Neural crest cell (in vitro differentiated cells): ENCODE measurements around the gene GDAP1L1. TPM values are rescaled to one million over a fixed set of nuclear protein-coding genes. Genes with fewer than 3 reads are reported as not detected.
"Not testable (repeated sequence)": the region's sequence is repeated elsewhere in the genome, so short reads cannot be mapped to it uniquely, and the experiment has no call there.

ENCODE experiments used
- DNase-seq: peaks from one replicate; pipeline ENCODE4 v3.0.0; 2021; ENCODE audit warnings: low read depth, mixed read lengths, low spot score
- H3K27ac Mint-ChIP-seq: one replicate; pipeline ENCODE4 v1.8.0; 2021; ENCODE audit warnings: mild to moderate bottlenecking, mixed read lengths; ENCODE audit not compliant: unreplicated experiment
- H3K27me3 Mint-ChIP-seq: 2 replicates; pipeline ENCODE4 v1.8.0; 2021; ENCODE audit warnings: low read depth, mild to moderate bottlenecking, mixed read lengths
- H3K36me3 Mint-ChIP-seq: 2 replicates; pipeline ENCODE4 v1.8.0; 2021; ENCODE audit warnings: low read depth, mild to moderate bottlenecking, mixed read lengths
- H3K4me1 Mint-ChIP-seq: 2 replicates; pipeline ENCODE4 v1.8.0; 2021; ENCODE audit warnings: mixed read lengths
- H3K4me3 Mint-ChIP-seq: one replicate; pipeline ENCODE4 v1.8.0; 2021; ENCODE audit warnings: mild to moderate bottlenecking, mixed read lengths
- H3K9me3 Mint-ChIP-seq: 2 replicates; pipeline ENCODE4 v1.8.0; 2021; ENCODE audit warnings: mixed read lengths
- total RNA-seq: library from RNA; stranded (reverse); gene quantifications from 2 replicates; pipeline ENCODE4 v1.2.1, GENCODE V29; 2021
- TF ChIP-seq, protein P1 (sequence below): fragments of 200-600 bp; sonication (generic); conservative IDR thresholded peaks from 2 replicates; pipeline ENCODE4 v1.5.0; 2021; ENCODE audit warnings: antibody characterized with exemption, mild to moderate bottlenecking

The GDAP1L1 gene
- total RNA-seq, 1 donor from 2014 or later = 10.9 TPM

GRCh38 chr20:44233436-44234016, 13.6 kb upstream of the GDAP1L1 start:
- no peak overlapping the region for H3K27ac Mint-ChIP-seq
- TF ChIP-seq, protein P1, sequence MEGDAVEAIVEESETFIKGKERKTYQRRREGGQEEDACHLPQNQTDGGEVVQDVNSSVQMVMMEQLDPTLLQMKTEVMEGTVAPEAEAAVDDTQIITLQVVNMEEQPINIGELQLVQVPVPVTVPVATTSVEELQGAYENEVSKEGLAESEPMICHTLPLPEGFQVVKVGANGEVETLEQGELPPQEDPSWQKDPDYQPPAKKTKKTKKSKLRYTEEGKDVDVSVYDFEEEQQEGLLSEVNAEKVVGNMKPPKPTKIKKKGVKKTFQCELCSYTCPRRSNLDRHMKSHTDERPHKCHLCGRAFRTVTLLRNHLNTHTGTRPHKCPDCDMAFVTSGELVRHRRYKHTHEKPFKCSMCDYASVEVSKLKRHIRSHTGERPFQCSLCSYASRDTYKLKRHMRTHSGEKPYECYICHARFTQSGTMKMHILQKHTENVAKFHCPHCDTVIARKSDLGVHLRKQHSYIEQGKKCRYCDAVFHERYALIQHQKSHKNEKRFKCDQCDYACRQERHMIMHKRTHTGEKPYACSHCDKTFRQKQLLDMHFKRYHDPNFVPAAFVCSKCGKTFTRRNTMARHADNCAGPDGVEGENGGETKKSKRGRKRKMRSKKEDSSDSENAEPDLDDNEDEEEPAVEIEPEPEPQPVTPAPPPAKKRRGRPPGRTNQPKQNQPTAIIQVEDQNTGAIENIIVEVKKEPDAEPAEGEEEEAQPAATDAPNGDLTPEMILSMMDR = no peak
- no peak for DNase-seq
- H3K4me1 Mint-ChIP-seq = peaks cover 11% of the 10 kb centered on the region
- H3K4me3 Mint-ChIP-seq = no peak overlapping the region
- no peaks in the 10 kb centered on the region for H3K27me3 Mint-ChIP-seq
- H3K9me3 Mint-ChIP-seq = no peaks in the 10 kb centered on the region
- H3K36me3 Mint-ChIP-seq = no peaks in the 10 kb centered on the region

- Mint-ChIP-seq H3K27me3 (no peaks in the 10 kb centered on the region), H3K4me3 (no peak overlapping the region), H3K4me1 (peaks cover 11% of the 10 kb centered on the region), H3K27ac (no peak overlapping the region), H3K36me3 (no peaks in the 10 kb centered on the region), H3K9me3 (no peaks in the 10 kb centered on the region)
- TF ChIP-seq, protein P1 = no peak
- DNase-seq = no peak
These were observed 12.4 kb upstream of the GDAP1L1 start for GRCh38 chr20:44234566-44235317.

DNA sequence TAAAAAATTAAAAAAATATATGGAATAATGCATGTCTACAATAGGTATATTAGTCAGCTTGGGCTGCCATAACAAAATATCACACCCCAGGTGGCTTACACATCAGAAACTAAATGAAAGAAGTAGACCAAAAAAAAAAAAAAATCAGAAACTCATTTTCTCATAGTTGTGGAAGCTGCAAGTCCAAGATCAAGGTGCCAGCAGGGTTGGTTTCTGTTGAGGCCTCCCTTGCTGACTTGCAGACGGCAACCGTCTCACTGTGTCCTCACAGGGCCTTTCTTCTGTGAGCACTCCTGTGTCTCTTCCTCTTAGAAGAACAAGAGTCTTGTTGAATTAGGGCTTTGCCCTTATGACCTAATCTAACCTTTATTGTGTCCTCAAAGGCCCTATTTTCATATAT, 11.4 kb upstream of the GDAP1L1 start:
- Mint-ChIP-seq H3K4me3 (no peak overlapping the region), H3K4me1 (peaks cover 11% of the 10 kb centered on the region), H3K27ac (no peak overlapping the region), H3K9me3 (no peaks in the 10 kb centered on the region), H3K36me3 (no peaks in the 10 kb centered on the region), H3K27me3 (no peaks in the 10 kb centered on the region)
- TF ChIP-seq, protein P1 = no peak
- DNase-seq = no peak

- not testable (repeated sequence) for DNase-seq, H3K9me3 Mint-ChIP-seq, H3K27ac Mint-ChIP-seq, H3K4me3 Mint-ChIP-seq, H3K4me1 Mint-ChIP-seq, H3K36me3 Mint-ChIP-seq, H3K27me3 Mint-ChIP-seq
These were observed 10.3 kb upstream of the GDAP1L1 start for GRCh38 chr20:44236840-44237239.

GRCh38 chr20:44241796-44242195, 5.3 kb upstream of the GDAP1L1 start:
- no peak overlapping the region for H3K4me3 Mint-ChIP-seq
- H3K27ac Mint-ChIP-seq = no peak overlapping the region
- no peaks in the 10 kb centered on the region for H3K9me3 Mint-ChIP-seq
- DNase-seq = no peak
- H3K36me3 Mint-ChIP-seq = no peaks in the 10 kb centered on the region
- TF ChIP-seq, protein P1 = no peak
- peaks cover 3% of the 10 kb centered on the region for H3K4me1 Mint-ChIP-seq
- peaks cover 34% of the 10 kb centered on the region for H3K27me3 Mint-ChIP-seq

- no peak for DNase-seq
- TF ChIP-seq, protein P1 = no peak
- no peak overlapping the region for H3K27ac Mint-ChIP-seq
- H3K27me3 Mint-ChIP-seq = peaks cover 43% of the 10 kb centered on the region
- H3K9me3 Mint-ChIP-seq = no peaks in the 10 kb centered on the region
- no peaks in the 10 kb centered on the region for H3K36me3 Mint-ChIP-seq
- H3K4me1 Mint-ChIP-seq = peaks cover 12% of the 10 kb centered on the region
- no peak overlapping the region for H3K4me3 Mint-ChIP-seq
These were observed 1.1 kb upstream of the GDAP1L1 start for GRCh38 chr20:44245977-44246376.
